Breast epithelium (tissue), 3 donors: Measurements from ENCODE around the gene HOXC10.

Experiments used
- CTCF ChIP-seq, 3 donors: fragments of 450-650 bp; IDR thresholded peaks; one replicate each; pipeline ENCODE4 v1.5.1; 2016 to 2017; ENCODE audit warnings: antibody characterized with exemption in 3 of 3, mild to moderate bottlenecking in 3 of 3, moderate library complexity in 3 of 3
- POLR2A ChIP-seq: fragments of 450-650 bp; IDR thresholded peaks from one replicate; pipeline ENCODE4 v1.6.1; 2016; ENCODE audit warnings: antibody characterized with exemption, mild to moderate bottlenecking, moderate library complexity

GRCh38 chr12:54032627-54033100, 47.7 kb downstream of the HOXC10 start, which contains the start of gene HOXC5:
- peak; percentile 93 to 98 (median 96) for TF ChIP-seq CTCF (IDR thresholded peaks at IDR 0.05)
- no peak for TF ChIP-seq POLR2A
